ENCODE data around the gene MARCO. TPM values are rescaled to one million over a fixed set of nuclear protein-coding genes. Genes with fewer than 3 reads are reported as not detected.

MARCO gene
- total and polyA plus RNA-seq, 10 of the 15 experiments (the other 5 are each of a cell fraction or from before 2014, with no cell fraction given) = 0.13 to 0.67 (median 0.32) TPM; not detected in 5

GRCh38 chr2:118981632-118982031 lies 39.6 kb downstream of the MARCO start:
- Histone ChIP-seq H2AFZ (ENCODE audit: control insufficient read depth, low read depth, low read length) (no peak overlapping the region), H3K4me3 (no peak overlapping the region), H3K27ac (ENCODE audit: control insufficient read depth, insufficient read depth) (no peak overlapping the region), H3K27me3 (replicated peaks in 1 of 2; ENCODE audit: control insufficient read depth in 2 of 2, insufficient read depth in 2 of 2, low read length in 1 of 2) (no peaks in the 10 kb centered on the region; a peak in 1 of 4 replicates), H3K79me2 (ENCODE audit: control insufficient read depth, insufficient read depth, low read length) (no peaks in the 10 kb centered on the region), H3K9ac (ENCODE audit: control insufficient read depth, insufficient read depth, low read length) (no peak overlapping the region), H3K4me1 (ENCODE audit: control insufficient read depth, insufficient read depth, low read length) (no peaks in the 10 kb centered on the region), H4K20me1 (ENCODE audit: control insufficient read depth, insufficient read depth) (no peaks in the 10 kb centered on the region), H3K9me3 (replicated peaks; ENCODE audit: control insufficient read depth, insufficient read depth, low read length) (no peaks in the 10 kb centered on the region), H3K4me2 (ENCODE audit: control insufficient read depth, insufficient read depth) (no peak overlapping the region), H3K36me3 (ENCODE audit: control insufficient read depth in 2 of 2, insufficient read depth in 2 of 2, low read length in 1 of 2) (no peaks in the 10 kb centered on the region)
- RAD21 ChIA-PET (ENCODE audit: unreplicated experiment) = interaction anchor here (0.7 to 0.8 kb wide), 2 partner anchors 9 to 947 kb away, joined by 3 read pairs; no protein-coding TSS in a partner anchor
- intact Hi-C loops (cut with micrococcal nuclease; ENCODE audit: unreplicated experiment) = no loop called here
- 25% methylated on average over 2 of the region's 2 CpGs for WGBS (ENCODE audit: insufficient coverage, insufficient replicate concordance, low lambda C conversion rate, missing lambda C conversion rate)
- POLR2A ChIA-PET = interaction anchor here (0.7 kb wide), 1 partner anchor 44 kb away, joined by 3 read pairs; no protein-coding TSS in a partner anchor
- DNase-seq (ENCODE audit: low read depth, low spot score) (no peak), ATAC-seq (no peak; the same call in 2 of the 3 replicates), FAIRE-seq (no peak)
- CTCF ChIA-PET = interaction anchor here (0.6 to 1.6 kb wide), 2 partner anchors 22 to 101 kb away, joined by 3 to 4 read pairs; no protein-coding TSS in a partner anchor
- TF ChIP-seq POLR2A (IDR thresholded peaks at IDR 0.05; ENCODE audit: low read depth, low read length) = no peak
- TF ChIP-seq RELA (IDR thresholded peaks at IDR 0.05; ENCODE audit: borderline replicate concordance, partially characterized antibody) = no peak
- no peak for TF ChIP-seq HDGF (IDR thresholded peaks at IDR 0.05)
- no peak for TF ChIP-seq CBX5 (IDR thresholded peaks at IDR 0.05; ENCODE audit: low read depth)
- TF ChIP-seq, protein P1, sequence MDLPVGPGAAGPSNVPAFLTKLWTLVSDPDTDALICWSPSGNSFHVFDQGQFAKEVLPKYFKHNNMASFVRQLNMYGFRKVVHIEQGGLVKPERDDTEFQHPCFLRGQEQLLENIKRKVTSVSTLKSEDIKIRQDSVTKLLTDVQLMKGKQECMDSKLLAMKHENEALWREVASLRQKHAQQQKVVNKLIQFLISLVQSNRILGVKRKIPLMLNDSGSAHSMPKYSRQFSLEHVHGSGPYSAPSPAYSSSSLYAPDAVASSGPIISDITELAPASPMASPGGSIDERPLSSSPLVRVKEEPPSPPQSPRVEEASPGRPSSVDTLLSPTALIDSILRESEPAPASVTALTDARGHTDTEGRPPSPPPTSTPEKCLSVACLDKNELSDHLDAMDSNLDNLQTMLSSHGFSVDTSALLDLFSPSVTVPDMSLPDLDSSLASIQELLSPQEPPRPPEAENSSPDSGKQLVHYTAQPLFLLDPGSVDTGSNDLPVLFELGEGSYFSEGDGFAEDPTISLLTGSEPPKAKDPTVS (IDR thresholded peaks at IDR 0.05; ENCODE audit: low read depth, low read length) = no peak
- no peak for TF ChIP-seq ZBTB11 (CRISPR knock-in tag; IDR thresholded peaks at IDR 0.05)
- TF ChIP-seq JUND (IDR thresholded peaks at IDR 0.05; ENCODE audit: low read depth, low read length) = no peak
- TF ChIP-seq EZH2 (IDR thresholded peaks at IDR 0.05; ENCODE audit: borderline replicate concordance, control insufficient read depth, low read depth, low read length) = no peak
- no peak for TF ChIP-seq ZNF207 (IDR thresholded peaks at IDR 0.05; ENCODE audit: borderline replicate concordance)
- no peak for TF ChIP-seq HCFC1 (IDR thresholded peaks at IDR 0.05; ENCODE audit: low read length)
- no peak for TF ChIP-seq TCF12 (IDR thresholded peaks at IDR 0.05; ENCODE audit: low read depth, low read length)
- TF ChIP-seq POLR2AphosphoS2 (IDR thresholded peaks at IDR 0.05; ENCODE audit: low read depth, low read length) = no peak
- TF ChIP-seq, protein P2, sequence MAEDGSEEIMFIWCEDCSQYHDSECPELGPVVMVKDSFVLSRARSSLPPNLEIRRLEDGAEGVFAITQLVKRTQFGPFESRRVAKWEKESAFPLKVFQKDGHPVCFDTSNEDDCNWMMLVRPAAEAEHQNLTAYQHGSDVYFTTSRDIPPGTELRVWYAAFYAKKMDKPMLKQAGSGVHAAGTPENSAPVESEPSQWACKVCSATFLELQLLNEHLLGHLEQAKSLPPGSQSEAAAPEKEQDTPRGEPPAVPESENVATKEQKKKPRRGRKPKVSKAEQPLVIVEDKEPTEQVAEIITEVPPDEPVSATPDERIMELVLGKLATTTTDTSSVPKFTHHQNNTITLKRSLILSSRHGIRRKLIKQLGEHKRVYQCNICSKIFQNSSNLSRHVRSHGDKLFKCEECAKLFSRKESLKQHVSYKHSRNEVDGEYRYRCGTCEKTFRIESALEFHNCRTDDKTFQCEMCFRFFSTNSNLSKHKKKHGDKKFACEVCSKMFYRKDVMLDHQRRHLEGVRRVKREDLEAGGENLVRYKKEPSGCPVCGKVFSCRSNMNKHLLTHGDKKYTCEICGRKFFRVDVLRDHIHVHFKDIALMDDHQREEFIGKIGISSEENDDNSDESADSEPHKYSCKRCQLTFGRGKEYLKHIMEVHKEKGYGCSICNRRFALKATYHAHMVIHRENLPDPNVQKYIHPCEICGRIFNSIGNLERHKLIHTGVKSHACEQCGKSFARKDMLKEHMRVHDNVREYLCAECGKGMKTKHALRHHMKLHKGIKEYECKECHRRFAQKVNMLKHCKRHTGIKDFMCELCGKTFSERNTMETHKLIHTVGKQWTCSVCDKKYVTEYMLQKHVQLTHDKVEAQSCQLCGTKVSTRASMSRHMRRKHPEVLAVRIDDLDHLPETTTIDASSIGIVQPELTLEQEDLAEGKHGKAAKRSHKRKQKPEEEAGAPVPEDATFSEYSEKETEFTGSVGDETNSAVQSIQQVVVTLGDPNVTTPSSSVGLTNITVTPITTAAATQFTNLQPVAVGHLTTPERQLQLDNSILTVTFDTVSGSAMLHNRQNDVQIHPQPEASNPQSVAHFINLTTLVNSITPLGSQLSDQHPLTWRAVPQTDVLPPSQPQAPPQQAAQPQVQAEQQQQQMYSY (CRISPR knock-in tag; IDR thresholded peaks at IDR 0.05) = no peak
- TF ChIP-seq SREBF2 (IDR thresholded peaks at IDR 0.05; ENCODE audit: low read length) = no peak
- no peak for TF ChIP-seq MEF2A (IDR thresholded peaks at IDR 0.05; ENCODE audit: insufficient read depth, low read depth, low read length)
- no peak for TF ChIP-seq NBN (IDR thresholded peaks at IDR 0.05)
- in situ Hi-C loops (cut with MboI) = no loop called here
- BruUV-seq (replicated peaks) = no TSS peak
- SMC1A ChIA-PET (ENCODE audit: uncharacterized antibody, unreplicated experiment) = no interaction called here
